GM21717 (cell line): ENCODE measurements around the gene LPAR3.
A peak's percentile ranks its signal among the peaks of the same experiment; 100 is the strongest.

ENCODE experiments used
- ATAC-seq: cut with Tn5 transposase; IDR thresholded peaks from one replicate; pipeline ENCODE4 v1.9.1; 2021; ENCODE audit warnings: mild to moderate bottlenecking, moderate library complexity; ENCODE audit not compliant: unreplicated experiment

LPAR3 gene

GRCh38 chr1:84859866-84860265, 33.1 kb downstream of the LPAR3 start:
- ATAC-seq = no peak

GRCh38 chr1:84857906-84858305, 35.1 kb downstream of the LPAR3 start:
- ATAC-seq = no peak

- no peak for ATAC-seq
Observed at GRCh38 chr1:84856726-84857270, 36.2 kb downstream of the LPAR3 start.

- ATAC-seq = no peak
Observed at GRCh38 chr1:84855691-84856630, 37.0 kb downstream of the LPAR3 start.

GRCh38 chr1:84855168-84855567, 37.8 kb downstream of the LPAR3 start:
- no peak for ATAC-seq

- ATAC-seq = peak; percentile 93
Observed at GRCh38 chr1:84853741-84854721, 39.0 kb downstream of the LPAR3 start.

GRCh38 chr1:84851839-84852238, 41.2 kb downstream of the LPAR3 start:
- ATAC-seq = no peak

GRCh38 chr1:84849357-84849975, 43.5 kb downstream of the LPAR3 start:
- ATAC-seq = no peak

GRCh38 chr1:84847253-84848250, 45.5 kb downstream of the LPAR3 start:
- peak; percentile 56 for ATAC-seq

- ATAC-seq = no peak
Observed at GRCh38 chr1:84846387-84846786, 46.6 kb downstream of the LPAR3 start.

- ATAC-seq = no peak
Observed at GRCh38 chr1:84845357-84845756, 47.6 kb downstream of the LPAR3 start.

GRCh38 chr1:84844094-84844493, 48.9 kb downstream of the LPAR3 start:
- no peak for ATAC-seq

- ATAC-seq = no peak
Observed at GRCh38 chr1:84842748-84843231, 50.2 kb downstream of the LPAR3 start.

- no peak for ATAC-seq
Observed at GRCh38 chr1:84841971-84842370, 51.0 kb downstream of the LPAR3 start.

GRCh38 chr1:84840346-84840745, 52.7 kb downstream of the LPAR3 start:
- ATAC-seq = no peak

GRCh38 chr1:84839544-84839943, 53.5 kb downstream of the LPAR3 start:
- no peak for ATAC-seq

- no peak for ATAC-seq
Observed at GRCh38 chr1:84836145-84836544, 56.9 kb downstream of the LPAR3 start.

- ATAC-seq = no peak
Observed at GRCh38 chr1:84835169-84835568, 57.8 kb downstream of the LPAR3 start.

- ATAC-seq = no peak
Observed at GRCh38 chr1:84834419-84835064, 58.5 kb downstream of the LPAR3 start.
